ENCODE measurements around the gene SURF2. TPM values are rescaled to one million over a fixed set of nuclear protein-coding genes. Genes with fewer than 3 reads are reported as not detected.

SURF2 gene
- total and polyA plus RNA-seq, 5 donors, result 11.3 to 23.4 (median 12.8) TPM

DNA sequence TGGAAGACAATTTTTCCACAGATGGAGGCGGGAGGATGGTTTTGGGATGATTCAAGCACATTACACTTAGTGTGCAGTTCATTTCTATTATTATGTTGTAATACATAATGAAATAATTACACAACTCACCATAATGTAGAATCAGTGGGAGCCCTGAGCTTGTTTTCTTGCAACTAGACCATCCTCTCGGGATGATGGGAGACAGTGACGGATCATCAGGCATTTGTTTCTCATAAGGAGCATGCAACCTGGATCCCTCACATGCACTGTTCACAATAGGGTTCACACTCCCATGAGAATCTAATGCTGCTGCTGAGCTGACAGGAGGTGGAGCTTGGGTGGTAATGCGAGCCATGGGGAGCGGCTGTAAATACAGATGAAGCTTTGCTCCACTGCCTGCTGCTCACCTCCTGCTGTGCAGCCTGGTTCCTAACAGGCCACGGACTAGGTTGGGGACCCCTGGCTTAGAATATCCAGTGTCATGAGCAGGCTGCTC lies 21.4 kb downstream of the SURF2 start:
- ATAC-seq (no peak), DNase-seq (no peak)
- H3K4me1 ChIP-seq (ENCODE audit: control insufficient read depth, insufficient read depth, low read length), result peaks cover 4% of the 10 kb centered on the region
- no peaks in the 10 kb centered on the region for H3K27me3 ChIP-seq (ENCODE audit: control insufficient read depth, insufficient read depth)
- intact Hi-C loops (cut with DNase I), result no loop called here
- H3K9me3 ChIP-seq (ENCODE audit: control insufficient read depth, low read length), result no peaks in the 10 kb centered on the region
- no peak overlapping the region for H3K4me3 ChIP-seq (ENCODE audit: low read length)
- no peak overlapping the region for H3K27ac ChIP-seq (ENCODE audit: low read length)
- WGBS, result 76% methylated on average over 6 of the region's 6 CpGs

DNA sequence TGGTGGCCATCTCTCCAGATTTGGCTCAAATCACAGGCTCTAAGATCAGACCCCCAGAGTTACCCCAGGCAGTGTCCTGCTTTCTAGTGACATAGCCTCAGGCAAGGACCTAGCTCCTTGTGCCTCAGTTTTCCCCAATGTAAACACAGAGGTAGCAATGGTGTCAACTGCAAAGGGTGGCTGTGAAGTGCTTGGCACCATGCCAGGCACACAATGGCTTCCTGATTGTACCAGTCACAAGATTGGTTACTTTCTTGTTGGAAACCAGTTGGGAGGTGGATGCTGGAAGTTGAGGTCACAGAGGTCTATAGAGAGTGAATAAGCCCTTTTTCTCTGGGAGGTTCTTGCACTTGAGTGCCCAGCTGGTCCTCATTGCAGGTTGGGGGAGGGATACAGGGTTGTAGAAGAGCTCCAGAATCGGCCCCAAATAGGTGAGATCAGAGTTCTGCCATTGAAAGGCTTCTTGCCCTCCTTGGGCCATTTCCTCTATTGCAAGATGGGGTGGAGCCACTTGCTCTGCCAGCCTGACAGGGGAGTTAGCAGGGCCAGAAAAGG lies 22.1 kb downstream of the SURF2 start:
- Histone ChIP-seq H3K4me1 (ENCODE audit: control insufficient read depth, insufficient read depth, low read length) (no peaks in the 10 kb centered on the region), H3K27me3 (ENCODE audit: control insufficient read depth, insufficient read depth) (no peaks in the 10 kb centered on the region), H3K27ac (ENCODE audit: low read length) (no peak overlapping the region), H3K9me3 (ENCODE audit: control insufficient read depth, low read length) (no peaks in the 10 kb centered on the region), H3K4me3 (ENCODE audit: low read length) (no peak overlapping the region)
- ATAC-seq (no peak), DNase-seq (peak in 1 of 3 donors; percentile 32)
- intact Hi-C loops (cut with DNase I), result no loop called here
- 83% methylated on average over 1 of the region's 1 CpG for WGBS

DNA sequence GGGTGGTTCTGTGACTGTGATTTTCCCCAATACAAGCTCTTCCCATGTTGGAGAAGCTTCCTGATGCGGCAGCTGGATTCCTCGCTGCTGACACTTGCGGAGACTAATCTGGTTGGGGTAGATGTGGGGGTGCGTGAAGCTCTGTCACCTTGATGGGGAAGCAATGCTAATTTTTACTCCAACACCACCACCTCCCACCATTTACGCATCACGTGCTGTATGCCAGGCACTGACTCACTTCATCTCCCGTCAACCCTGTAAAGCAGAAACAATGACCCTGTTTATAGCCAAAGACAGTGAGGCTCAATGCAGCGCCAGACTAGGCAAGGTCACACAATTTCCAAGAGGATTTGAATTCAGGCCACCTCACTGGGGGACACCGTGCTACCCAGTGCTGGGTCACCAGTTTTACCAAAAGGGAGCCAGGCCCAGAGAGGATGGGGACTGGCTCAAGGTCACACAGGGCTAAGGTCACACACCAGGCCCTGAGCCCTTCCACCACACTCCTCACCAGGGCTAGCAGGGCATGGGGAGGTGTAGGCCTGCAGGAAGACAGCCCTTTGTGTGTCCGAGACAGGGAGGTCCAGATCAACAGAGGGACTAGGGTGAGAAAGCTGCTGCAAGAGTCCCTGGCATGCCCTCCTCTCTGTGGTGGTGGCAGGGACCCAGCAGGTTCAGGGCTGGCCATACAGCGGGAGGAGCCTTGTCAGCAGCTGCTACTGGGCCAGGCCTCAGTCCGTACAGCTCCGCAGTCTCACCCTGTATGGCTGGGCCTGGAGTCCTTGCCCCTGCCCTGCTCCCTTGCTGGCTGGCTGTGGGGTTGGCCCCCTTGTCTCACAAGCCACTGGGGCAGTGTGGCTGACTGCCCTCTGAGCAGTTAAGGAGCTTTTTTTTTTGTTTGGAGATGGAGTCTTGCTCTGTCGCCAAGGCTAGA lies 23.1 kb downstream of the SURF2 start:
- 87% methylated on average over 14 of the region's 14 CpGs for WGBS
- intact Hi-C loops (cut with DNase I), result no loop called here
- no peaks in the 10 kb centered on the region for H3K27me3 ChIP-seq (ENCODE audit: control insufficient read depth, insufficient read depth)

DNA sequence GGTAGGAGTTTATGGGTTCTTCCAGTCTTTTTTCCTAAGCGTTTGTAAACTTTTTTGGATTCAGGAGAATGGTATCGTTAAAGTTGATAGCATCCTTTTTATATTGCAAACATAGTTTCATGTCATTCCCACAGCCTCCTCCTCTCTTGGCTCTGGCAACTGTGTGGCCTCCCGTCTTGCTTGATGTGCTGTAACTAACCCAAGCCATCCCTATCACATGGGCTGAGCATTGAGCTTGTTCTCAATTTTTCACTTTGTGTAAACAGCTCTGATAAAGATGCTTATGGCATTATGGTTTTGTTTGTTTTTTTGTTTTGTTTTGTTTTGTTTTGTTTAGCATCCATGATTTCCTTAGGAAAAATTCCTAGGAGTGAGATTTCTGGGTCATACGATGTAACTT lies 24.4 kb downstream of the SURF2 start:
- no peak for ATAC-seq
- H3K27ac ChIP-seq (ENCODE audit: low read length), result no peak overlapping the region
- WGBS, result 69% methylated on average over 4 of the region's 4 CpGs
- no peak for DNase-seq
- H3K4me1 ChIP-seq (ENCODE audit: control insufficient read depth, insufficient read depth, low read length), result no peaks in the 10 kb centered on the region
- H3K4me3 ChIP-seq (ENCODE audit: low read length), result no peak overlapping the region
- H3K9me3 ChIP-seq (ENCODE audit: control insufficient read depth, low read length), result no peaks in the 10 kb centered on the region
- no peaks in the 10 kb centered on the region for H3K27me3 ChIP-seq (ENCODE audit: control insufficient read depth, insufficient read depth)
- intact Hi-C loops (cut with DNase I), result no loop called here

More for the DNA sequence above, 23.1 kb downstream of the SURF2 start:
- Histone ChIP-seq H3K4me3 (ENCODE audit: low read length) (no peak overlapping the region), H3K9me3 (ENCODE audit: control insufficient read depth, low read length) (no peaks in the 10 kb centered on the region), H3K4me1 (ENCODE audit: control insufficient read depth, insufficient read depth, low read length) (no peaks in the 10 kb centered on the region), H3K27ac (ENCODE audit: low read length) (no peak overlapping the region)
- DNase-seq (peak in 1 of 3 donors; percentile 24), ATAC-seq (no peak)

DNA sequence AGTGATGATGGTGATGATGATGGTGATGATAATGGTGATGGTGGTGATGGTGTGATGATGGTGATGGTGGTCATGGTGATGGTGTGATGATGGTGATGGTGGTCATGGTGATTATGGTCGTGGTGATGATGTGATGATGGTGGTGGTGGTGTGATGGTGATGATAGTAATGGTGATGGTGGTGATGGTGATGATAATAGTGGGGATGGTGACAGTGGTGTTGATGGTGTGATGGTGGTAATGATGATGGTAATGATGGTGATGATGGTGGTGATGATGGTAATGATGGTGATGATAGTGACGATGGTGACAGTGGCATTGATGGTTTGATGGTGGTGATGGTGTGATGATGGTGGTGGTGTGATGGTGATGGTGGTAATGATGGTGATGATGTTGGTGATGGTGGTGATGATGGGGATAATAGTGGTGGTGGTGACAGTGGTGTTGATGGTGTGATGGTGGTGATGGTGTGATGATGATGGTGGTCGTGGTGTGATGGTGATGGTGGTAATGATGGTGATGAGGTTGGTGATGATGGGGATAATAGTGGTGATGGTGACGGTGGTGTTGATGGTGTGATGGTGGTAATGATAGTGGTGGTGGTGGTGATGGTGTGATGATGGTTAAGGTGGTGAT lies 26.3 kb downstream of the SURF2 start:
- WGBS, result 92% methylated on average over 4 of the region's 4 CpGs
- no peaks in the 10 kb centered on the region for H3K9me3 ChIP-seq (ENCODE audit: control insufficient read depth, low read length)
- intact Hi-C loops (cut with DNase I), result no loop called here

DNA sequence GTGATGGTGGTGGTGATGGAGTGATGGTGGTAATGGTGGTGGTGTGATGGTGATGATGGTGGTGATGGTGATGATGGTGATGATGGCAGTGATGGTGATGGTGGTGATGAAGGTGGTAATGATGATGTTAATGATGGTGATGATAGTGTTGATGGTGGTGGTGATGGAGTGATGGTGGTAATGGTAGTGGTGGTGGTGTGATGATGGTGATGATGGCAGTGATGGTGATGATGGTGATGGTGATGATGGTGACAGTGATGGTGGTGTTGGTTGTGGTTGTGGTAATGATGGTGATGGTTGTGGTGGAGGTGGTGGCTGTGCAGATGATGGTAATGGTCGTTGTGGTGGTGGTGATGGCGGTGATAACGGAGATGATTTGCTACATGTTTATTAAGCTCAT lies 27.1 kb downstream of the SURF2 start:
- no peak for DNase-seq
- Histone ChIP-seq H3K9me3 (ENCODE audit: control insufficient read depth, low read length) (no peaks in the 10 kb centered on the region), H3K4me3 (ENCODE audit: low read length) (no peak overlapping the region), H3K27me3 (ENCODE audit: control insufficient read depth, insufficient read depth) (no peaks in the 10 kb centered on the region), H3K27ac (ENCODE audit: low read length) (no peak overlapping the region), H3K4me1 (ENCODE audit: control insufficient read depth, insufficient read depth, low read length) (no peaks in the 10 kb centered on the region)
- WGBS, result 96% methylated on average over 3 of the region's 3 CpGs
- intact Hi-C loops (cut with DNase I), result no loop called here
- ATAC-seq, result no peak

More for the DNA sequence above, 26.3 kb downstream of the SURF2 start:
- DNase-seq (peak in 1 of 3 donors; percentile 2), ATAC-seq (no peak)
- H3K27me3 ChIP-seq (ENCODE audit: control insufficient read depth, insufficient read depth), result no peaks in the 10 kb centered on the region
- no peaks in the 10 kb centered on the region for H3K4me1 ChIP-seq (ENCODE audit: control insufficient read depth, insufficient read depth, low read length)
- H3K4me3 ChIP-seq (ENCODE audit: low read length), result no peak overlapping the region
- no peak overlapping the region for H3K27ac ChIP-seq (ENCODE audit: low read length)

DNA sequence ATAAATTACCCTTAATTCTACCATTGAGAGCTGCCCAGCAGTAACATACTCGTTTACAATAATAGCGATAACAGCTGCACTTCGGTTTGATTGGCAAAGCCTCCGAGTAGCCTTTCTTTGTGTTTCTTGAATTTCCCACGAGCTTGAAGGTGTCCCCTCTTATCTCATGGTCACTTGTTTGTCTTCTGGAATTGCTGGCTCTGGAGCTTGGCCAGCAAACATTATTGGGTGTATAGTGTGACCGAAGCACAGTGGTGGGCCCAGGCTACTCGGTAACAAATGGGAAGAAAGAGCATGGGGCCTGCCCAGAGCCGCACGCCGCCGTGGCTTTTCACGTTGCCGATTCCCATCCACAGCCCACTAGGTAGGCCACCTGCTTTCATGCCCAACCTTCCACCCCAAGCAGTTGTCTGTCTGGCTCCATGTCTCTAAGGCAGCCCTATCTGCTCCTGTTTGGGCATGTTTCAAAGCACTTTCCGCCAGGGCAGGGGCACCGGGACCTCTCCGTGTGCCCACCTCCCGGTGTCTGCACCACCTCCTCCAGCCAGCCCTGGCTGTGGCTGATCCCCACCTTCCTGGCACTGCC lies 28.5 kb downstream of the SURF2 start:
- WGBS, result 87% methylated on average over 17 of the region's 17 CpGs
- H3K27ac ChIP-seq (ENCODE audit: low read length), result no peak overlapping the region
- H3K4me1 ChIP-seq (ENCODE audit: control insufficient read depth, insufficient read depth, low read length), result no peaks in the 10 kb centered on the region
- DNase-seq (peak in 1 of 3 donors; percentile 29), ATAC-seq (no peak)
- no peak overlapping the region for H3K4me3 ChIP-seq (ENCODE audit: low read length)
- intact Hi-C loops (cut with DNase I), result no loop called here
- H3K9me3 ChIP-seq (ENCODE audit: control insufficient read depth, low read length), result no peaks in the 10 kb centered on the region
- H3K27me3 ChIP-seq (ENCODE audit: control insufficient read depth, insufficient read depth), result no peaks in the 10 kb centered on the region

DNA sequence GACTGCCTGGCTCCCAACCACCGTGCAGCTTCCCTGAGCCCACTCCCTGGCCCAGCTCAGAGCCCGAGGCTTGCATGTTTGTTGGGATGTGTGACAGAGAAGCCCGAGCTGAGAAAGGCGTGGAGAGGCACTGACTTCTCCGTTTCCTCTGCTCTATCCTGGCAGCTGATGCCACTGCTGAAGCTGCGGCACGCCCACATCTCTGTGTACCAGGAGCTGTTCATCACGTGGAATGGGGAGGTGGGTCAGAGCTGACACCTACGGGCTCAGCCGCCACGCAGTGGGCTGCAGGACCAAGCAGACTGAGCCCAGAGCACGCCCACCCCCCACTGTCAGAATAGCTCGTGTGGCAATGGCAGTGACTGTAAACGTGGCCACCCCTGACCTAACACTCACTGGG lies 29.1 kb downstream of the SURF2 start:
- no peak for ATAC-seq
- peak in 1 of 3 donors; percentile 16 for DNase-seq
- H3K4me1 ChIP-seq (ENCODE audit: control insufficient read depth, insufficient read depth, low read length), result no peaks in the 10 kb centered on the region
- H3K27me3 ChIP-seq (ENCODE audit: control insufficient read depth, insufficient read depth), result no peaks in the 10 kb centered on the region
- WGBS, result 87% methylated on average over 14 of the region's 14 CpGs
- H3K27ac ChIP-seq (ENCODE audit: low read length), result no peak overlapping the region
- H3K9me3 ChIP-seq (ENCODE audit: control insufficient read depth, low read length), result no peaks in the 10 kb centered on the region
- H3K4me3 ChIP-seq (ENCODE audit: low read length), result no peak overlapping the region
- intact Hi-C loops (cut with DNase I), result no loop called here

DNA sequence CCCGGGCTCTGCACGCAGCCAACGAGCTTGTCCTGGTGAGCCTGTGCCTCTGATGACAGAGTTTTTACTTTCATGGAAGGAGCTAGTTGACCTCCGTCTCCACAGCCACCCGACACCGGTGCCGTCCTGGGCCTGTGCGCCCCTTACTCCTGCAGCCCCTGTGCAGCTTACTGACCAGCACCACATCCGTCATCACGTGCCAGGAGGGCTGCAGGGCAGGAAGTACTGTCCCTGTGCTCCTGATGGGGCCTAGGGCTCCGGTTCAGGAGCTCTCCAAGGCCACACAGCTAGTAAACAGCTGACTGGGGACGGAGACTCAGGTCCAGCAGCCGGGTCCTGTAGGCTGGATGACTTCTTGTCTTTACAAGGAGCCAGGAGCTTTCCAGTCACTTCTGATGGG lies 30.0 kb downstream of the SURF2 start:
- DNase-seq, result peak in 1 of 3 donors; percentile 44
- WGBS, result 76% methylated on average over 13 of the region's 13 CpGs
- intact Hi-C loops (cut with DNase I), result no loop called here
- no peak for ATAC-seq
- H3K4me3 ChIP-seq (ENCODE audit: low read length), result no peak overlapping the region
- H3K4me1 ChIP-seq (ENCODE audit: control insufficient read depth, insufficient read depth, low read length), result no peaks in the 10 kb centered on the region
- no peaks in the 10 kb centered on the region for H3K9me3 ChIP-seq (ENCODE audit: control insufficient read depth, low read length)
- H3K27me3 ChIP-seq (ENCODE audit: control insufficient read depth, insufficient read depth), result no peaks in the 10 kb centered on the region
- H3K27ac ChIP-seq (ENCODE audit: low read length), result no peak overlapping the region

DNA sequence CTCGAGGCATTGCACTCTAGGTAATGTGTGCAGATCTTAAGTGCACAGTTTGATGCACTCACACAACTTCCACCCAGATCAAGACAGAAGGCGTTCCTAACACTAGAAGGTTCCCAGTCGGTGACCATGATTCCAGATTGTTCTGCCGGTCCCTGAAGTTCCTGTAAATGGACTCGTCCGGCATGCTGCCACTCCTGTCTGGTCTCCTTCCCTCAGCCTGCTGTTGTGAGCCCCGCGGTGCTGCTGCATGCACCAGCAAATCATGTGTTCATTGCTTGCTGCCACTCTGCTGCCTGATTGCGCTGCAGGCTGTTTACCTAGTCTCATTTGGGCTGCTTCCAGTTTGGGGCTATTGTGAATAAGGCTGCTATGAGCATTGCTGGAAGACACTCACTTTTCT lies 31.3 kb downstream of the SURF2 start:
- H3K4me1 ChIP-seq (ENCODE audit: control insufficient read depth, insufficient read depth, low read length), result no peaks in the 10 kb centered on the region
- H3K4me3 ChIP-seq (ENCODE audit: low read length), result no peak overlapping the region
- H3K9me3 ChIP-seq (ENCODE audit: control insufficient read depth, low read length), result no peaks in the 10 kb centered on the region
- intact Hi-C loops (cut with DNase I), result no loop called here
- H3K27ac ChIP-seq (ENCODE audit: low read length), result no peak overlapping the region
- DNase-seq (no peak), ATAC-seq (no peak)
- 84% methylated on average over 9 of the region's 9 CpGs for WGBS
- no peaks in the 10 kb centered on the region for H3K27me3 ChIP-seq (ENCODE audit: control insufficient read depth, insufficient read depth)

Measured in right cardiac atrium (tissue), 5 donors.